HG03521 (cell line): ENCODE data around the gene EPM2AIP1.
"Not testable (repeated sequence)": the region's sequence is repeated elsewhere in the genome, so short reads cannot be mapped to it uniquely, and the experiment has no call there.

Experiments
- ATAC-seq: cut with Tn5 transposase; IDR thresholded peaks from one replicate; pipeline ENCODE4 v1.9.1; 2021; ENCODE audit warnings: mild to moderate bottlenecking, moderate library complexity; ENCODE audit not compliant: unreplicated experiment

Gene EPM2AIP1

GRCh38 chr3:36992806-36993325 is at the start of gene EPM2AIP1:
TSS of gene EPM2AIP1 (minus strand) at chr3:36993131. CDS start at chr3:36993077, 54 bp downstream.
- ATAC-seq, result peak; percentile 79

GRCh38 chr3:37042712-37043111 is 49.8 kb upstream of the EPM2AIP1 start:
- ATAC-seq, result not testable (repeated sequence)

GRCh38 chr3:37041546-37042195 is 48.7 kb upstream of the EPM2AIP1 start:
- no peak for ATAC-seq

GRCh38 chr3:37040231-37040630 is 47.3 kb upstream of the EPM2AIP1 start:
- no peak for ATAC-seq

- no peak for ATAC-seq
Observed at GRCh38 chr3:37039161-37039846, 46.4 kb upstream of the EPM2AIP1 start.

GRCh38 chr3:37037352-37037751 is 44.4 kb upstream of the EPM2AIP1 start:
- ATAC-seq, result no peak

GRCh38 chr3:37032961-37033360 is 40.0 kb upstream of the EPM2AIP1 start:
- no peak for ATAC-seq

- no peak for ATAC-seq
Observed at GRCh38 chr3:37031096-37031682, 38.3 kb upstream of the EPM2AIP1 start.

GRCh38 chr3:37030588-37030987 is 37.7 kb upstream of the EPM2AIP1 start:
- ATAC-seq, result no peak

GRCh38 chr3:37029516-37030163 is 36.7 kb upstream of the EPM2AIP1 start:
- ATAC-seq, result no peak

- ATAC-seq, result no peak
Observed at GRCh38 chr3:37029111-37029510, 36.2 kb upstream of the EPM2AIP1 start.

GRCh38 chr3:37028329-37028728 is 35.4 kb upstream of the EPM2AIP1 start:
- ATAC-seq, result no peak

GRCh38 chr3:37026851-37027250 is 33.9 kb upstream of the EPM2AIP1 start:
- no peak for ATAC-seq

- no peak for ATAC-seq
Observed at GRCh38 chr3:37025561-37026335, 32.8 kb upstream of the EPM2AIP1 start.

GRCh38 chr3:37024820-37025405 is 32.0 kb upstream of the EPM2AIP1 start:
- ATAC-seq, result no peak

- ATAC-seq, result no peak
Observed at GRCh38 chr3:37024092-37024491, 31.2 kb upstream of the EPM2AIP1 start.

GRCh38 chr3:37017683-37018082 is 24.8 kb upstream of the EPM2AIP1 start:
- ATAC-seq, result no peak

- no peak for ATAC-seq
Observed at GRCh38 chr3:37016903-37017302, 24.0 kb upstream of the EPM2AIP1 start.

- ATAC-seq, result no peak
Observed at GRCh38 chr3:37015642-37016041, 22.7 kb upstream of the EPM2AIP1 start.

GRCh38 chr3:37014620-37015019 is 21.7 kb upstream of the EPM2AIP1 start:
- ATAC-seq, result no peak
